Measurements from ENCODE around the gene RHBDF2.

Gene RHBDF2

DNA sequence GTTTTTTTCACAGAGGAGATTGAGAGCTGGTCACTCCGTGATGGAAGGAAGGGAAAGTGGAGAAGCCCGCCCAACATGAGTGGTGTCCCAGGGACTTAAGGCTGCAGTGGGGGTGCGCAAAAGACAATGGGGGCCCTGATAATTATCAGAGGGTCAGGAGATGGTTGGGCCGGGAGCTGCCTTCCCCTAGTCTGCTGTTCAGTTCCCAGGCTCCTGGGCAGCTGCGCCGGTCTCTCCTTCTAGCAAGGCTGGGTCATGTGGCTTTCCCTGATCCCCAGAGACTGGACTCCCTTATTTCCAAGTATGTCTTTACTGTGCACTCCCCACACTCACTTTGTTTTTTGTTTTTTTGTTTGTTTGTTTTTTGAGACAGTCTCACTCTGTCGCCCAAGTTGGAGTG is 20.0 kb upstream of the RHBDF2 start:
- Histone ChIP-seq H3K9ac (ENCODE audit: low read length) (no peak overlapping the region), H3K36me3 (replicated peaks; ENCODE audit: insufficient read depth, low read length) (no peaks in the 10 kb centered on the region), H4K20me1 (ENCODE audit: insufficient read depth, low read length) (no peaks in the 10 kb centered on the region), H3K4me3 (ENCODE audit: low read length) (no peak overlapping the region), H3K9me2 (replicated peaks; ENCODE audit: insufficient read depth, low read length) (no peaks in the 10 kb centered on the region), H3K4me1 (ENCODE audit: low read length) (no peaks in the 10 kb centered on the region), H3F3A (ENCODE audit: insufficient read depth, low read length) (no peaks in the 10 kb centered on the region), H2AFZ (ENCODE audit: low read length) (no peak overlapping the region), H3K27ac (ENCODE audit: low read length) (no peak overlapping the region), H3K27me3 (replicated peaks; ENCODE audit: insufficient read depth, low read length) (peaks cover 54% of the 10 kb centered on the region), H3K79me2 (ENCODE audit: low read length) (no peaks in the 10 kb centered on the region), H3K4me2 (ENCODE audit: low read depth, low read length) (no peak overlapping the region), H3K9me3 (replicated peaks; ENCODE audit: insufficient read depth, low read length) (no peaks in the 10 kb centered on the region)
- TF ChIP-seq, protein P1, sequence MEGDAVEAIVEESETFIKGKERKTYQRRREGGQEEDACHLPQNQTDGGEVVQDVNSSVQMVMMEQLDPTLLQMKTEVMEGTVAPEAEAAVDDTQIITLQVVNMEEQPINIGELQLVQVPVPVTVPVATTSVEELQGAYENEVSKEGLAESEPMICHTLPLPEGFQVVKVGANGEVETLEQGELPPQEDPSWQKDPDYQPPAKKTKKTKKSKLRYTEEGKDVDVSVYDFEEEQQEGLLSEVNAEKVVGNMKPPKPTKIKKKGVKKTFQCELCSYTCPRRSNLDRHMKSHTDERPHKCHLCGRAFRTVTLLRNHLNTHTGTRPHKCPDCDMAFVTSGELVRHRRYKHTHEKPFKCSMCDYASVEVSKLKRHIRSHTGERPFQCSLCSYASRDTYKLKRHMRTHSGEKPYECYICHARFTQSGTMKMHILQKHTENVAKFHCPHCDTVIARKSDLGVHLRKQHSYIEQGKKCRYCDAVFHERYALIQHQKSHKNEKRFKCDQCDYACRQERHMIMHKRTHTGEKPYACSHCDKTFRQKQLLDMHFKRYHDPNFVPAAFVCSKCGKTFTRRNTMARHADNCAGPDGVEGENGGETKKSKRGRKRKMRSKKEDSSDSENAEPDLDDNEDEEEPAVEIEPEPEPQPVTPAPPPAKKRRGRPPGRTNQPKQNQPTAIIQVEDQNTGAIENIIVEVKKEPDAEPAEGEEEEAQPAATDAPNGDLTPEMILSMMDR (IDR thresholded peaks at IDR 0.05; ENCODE audit: low read length), result no peak
- no peak for TF ChIP-seq EZH2 (optimal IDR thresholded peaks at IDR 0.05; ENCODE audit: low read depth, low read length)
- TF ChIP-seq EZH2phosphoT487 (IDR thresholded peaks at IDR 0.05; ENCODE audit: low read length), result no peak
- no peak for DNase-seq

DNA sequence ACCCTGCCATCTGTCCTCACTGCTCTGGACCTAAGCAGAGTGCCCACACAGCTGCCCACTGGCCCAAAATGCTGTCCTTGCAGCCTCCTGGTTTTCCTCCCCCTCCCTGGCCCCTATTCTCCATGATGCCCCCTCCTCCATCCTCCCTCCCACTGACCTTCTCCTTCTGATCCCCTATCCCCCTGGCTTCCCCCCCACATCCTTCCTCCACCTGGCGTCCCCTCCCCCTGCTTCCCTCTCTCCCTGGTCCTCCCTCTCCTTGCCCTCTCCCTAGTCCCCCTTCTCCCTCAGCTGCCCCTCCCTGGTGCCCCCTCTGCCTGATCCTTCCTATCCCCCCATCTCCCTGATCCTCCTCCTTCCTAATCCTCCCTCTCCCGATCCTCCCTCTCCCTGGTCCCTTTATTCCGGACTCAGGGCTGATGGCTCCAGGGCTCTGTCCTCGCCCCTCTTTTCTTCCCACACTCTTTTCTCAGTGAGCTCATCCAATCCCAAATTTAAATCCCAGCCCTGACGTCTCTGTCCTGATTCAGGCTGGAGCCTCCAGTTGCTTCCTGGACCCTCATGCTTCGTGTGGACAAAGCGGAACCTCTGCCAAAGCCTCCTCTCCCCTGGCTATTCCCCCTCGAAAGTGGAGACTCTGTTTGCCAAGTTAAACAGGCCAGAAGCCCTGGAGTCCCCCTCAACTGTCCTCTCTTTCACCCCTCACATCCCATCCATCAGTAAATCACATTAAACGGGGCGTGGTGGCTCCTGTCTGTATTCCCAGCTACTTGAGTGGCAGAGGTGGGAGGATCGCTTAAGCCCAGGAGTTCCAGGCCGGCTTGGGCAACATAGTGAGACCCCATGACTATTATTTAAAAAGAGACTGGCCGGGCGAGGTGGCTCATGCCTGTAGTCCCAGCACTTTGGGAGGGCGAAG is 18.1 kb upstream of the RHBDF2 start:
- no peak overlapping the region for H3K9ac ChIP-seq (ENCODE audit: low read length)
- H3K9me3 ChIP-seq (replicated peaks; ENCODE audit: insufficient read depth, low read length), result no peaks in the 10 kb centered on the region
- no peak overlapping the region for H3K27ac ChIP-seq (ENCODE audit: low read length)
- H3F3A ChIP-seq (ENCODE audit: insufficient read depth, low read length), result no peaks in the 10 kb centered on the region; the same call in 1 of the 2 replicates
- H3K9me2 ChIP-seq (replicated peaks; ENCODE audit: insufficient read depth, low read length), result no peaks in the 10 kb centered on the region
- peaks cover 44% of the 10 kb centered on the region for H3K27me3 ChIP-seq (replicated peaks; ENCODE audit: insufficient read depth, low read length)
- H3K4me2 ChIP-seq (ENCODE audit: low read depth, low read length), result no peak overlapping the region
- DNase-seq, result no peak
- H4K20me1 ChIP-seq (ENCODE audit: insufficient read depth, low read length), result no peaks in the 10 kb centered on the region
- TF ChIP-seq EZH2phosphoT487 (IDR thresholded peaks at IDR 0.05; ENCODE audit: low read length), result no peak
- TF ChIP-seq EZH2 (optimal IDR thresholded peaks at IDR 0.05; ENCODE audit: low read depth, low read length), result no peak
- TF ChIP-seq, protein P1 (IDR thresholded peaks at IDR 0.05; ENCODE audit: low read length), result no peak
- H3K4me3 ChIP-seq (ENCODE audit: low read length), result no peak overlapping the region
- peaks cover 5% of the 10 kb centered on the region for H3K4me1 ChIP-seq (ENCODE audit: low read length)
- no peak overlapping the region for H2AFZ ChIP-seq (ENCODE audit: low read length)
- H3K79me2 ChIP-seq (ENCODE audit: low read length), result no peaks in the 10 kb centered on the region
- no peaks in the 10 kb centered on the region for H3K36me3 ChIP-seq (replicated peaks; ENCODE audit: insufficient read depth, low read length)

DNA sequence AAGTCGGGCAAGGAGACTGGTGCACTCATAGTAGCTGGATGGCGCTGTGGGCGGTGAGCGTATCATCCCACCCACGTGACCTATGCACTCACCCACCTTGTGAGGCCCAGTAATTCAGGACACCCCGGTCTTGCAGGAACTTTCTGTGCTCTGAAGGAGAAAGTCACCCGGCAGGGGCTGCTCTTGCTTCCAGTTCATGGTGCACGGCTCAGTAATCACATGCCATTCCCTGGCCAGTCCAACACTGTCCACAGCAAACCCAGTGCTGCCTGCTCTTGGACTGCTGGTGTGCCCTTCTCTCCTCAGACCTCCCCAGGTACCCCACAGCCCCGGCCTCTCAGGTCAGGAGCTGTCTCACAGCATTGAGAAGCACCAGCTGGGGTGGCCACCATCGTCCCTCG is 16.4 kb upstream of the RHBDF2 start:
- Histone ChIP-seq H3K4me3 (ENCODE audit: low read length) (no peak overlapping the region), H3K36me3 (replicated peaks; ENCODE audit: insufficient read depth, low read length) (no peaks in the 10 kb centered on the region), H3K9me2 (replicated peaks; ENCODE audit: insufficient read depth, low read length) (no peaks in the 10 kb centered on the region), H3K79me2 (ENCODE audit: low read length) (no peaks in the 10 kb centered on the region), H3K27ac (ENCODE audit: low read length) (no peak overlapping the region), H3K9me3 (replicated peaks; ENCODE audit: insufficient read depth, low read length) (no peaks in the 10 kb centered on the region), H4K20me1 (ENCODE audit: insufficient read depth, low read length) (no peaks in the 10 kb centered on the region), H2AFZ (ENCODE audit: low read length) (no peak overlapping the region), H3K4me1 (ENCODE audit: low read length) (peaks cover 5% of the 10 kb centered on the region), H3K27me3 (replicated peaks; ENCODE audit: insufficient read depth, low read length) (peaks cover 37% of the 10 kb centered on the region), H3F3A (ENCODE audit: insufficient read depth, low read length) (no peaks in the 10 kb centered on the region; the same call in 1 of the 2 replicates), H3K4me2 (ENCODE audit: low read depth, low read length) (no peak overlapping the region), H3K9ac (ENCODE audit: low read length) (no peak overlapping the region)
- no peak for DNase-seq
- TF ChIP-seq, protein P1 (IDR thresholded peaks at IDR 0.05; ENCODE audit: low read length), result no peak
- TF ChIP-seq EZH2 (optimal IDR thresholded peaks at IDR 0.05; ENCODE audit: low read depth, low read length) (no peak), EZH2phosphoT487 (IDR thresholded peaks at IDR 0.05; ENCODE audit: low read length) (no peak)

Data from MM.1S (cell line).